ENCODE measurements around the gene GPN2.

DNA sequence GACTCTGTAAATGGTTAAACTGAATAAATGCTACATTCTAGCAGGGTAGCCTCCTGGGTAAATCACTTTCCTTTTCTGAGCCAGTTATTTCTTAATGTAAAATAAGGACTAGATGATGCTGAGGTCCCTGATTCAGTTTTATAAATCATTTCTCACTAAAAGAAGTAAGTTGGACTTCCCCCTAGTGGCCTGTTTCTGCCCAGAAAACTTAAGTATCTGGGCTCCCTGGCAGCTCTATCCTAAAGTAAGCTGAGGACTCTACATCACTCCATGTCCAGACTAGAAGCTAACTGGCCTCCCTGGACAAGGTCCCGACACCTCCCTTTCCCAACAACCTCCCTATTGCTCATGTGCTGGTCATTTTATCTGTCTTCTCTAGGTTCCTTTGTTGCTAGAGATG, 3.0 kb downstream of the GPN2 start:
- TF ChIP-seq POLR2A (IDR thresholded peaks at IDR 0.05): no peak
- TF ChIP-seq, protein P1, sequence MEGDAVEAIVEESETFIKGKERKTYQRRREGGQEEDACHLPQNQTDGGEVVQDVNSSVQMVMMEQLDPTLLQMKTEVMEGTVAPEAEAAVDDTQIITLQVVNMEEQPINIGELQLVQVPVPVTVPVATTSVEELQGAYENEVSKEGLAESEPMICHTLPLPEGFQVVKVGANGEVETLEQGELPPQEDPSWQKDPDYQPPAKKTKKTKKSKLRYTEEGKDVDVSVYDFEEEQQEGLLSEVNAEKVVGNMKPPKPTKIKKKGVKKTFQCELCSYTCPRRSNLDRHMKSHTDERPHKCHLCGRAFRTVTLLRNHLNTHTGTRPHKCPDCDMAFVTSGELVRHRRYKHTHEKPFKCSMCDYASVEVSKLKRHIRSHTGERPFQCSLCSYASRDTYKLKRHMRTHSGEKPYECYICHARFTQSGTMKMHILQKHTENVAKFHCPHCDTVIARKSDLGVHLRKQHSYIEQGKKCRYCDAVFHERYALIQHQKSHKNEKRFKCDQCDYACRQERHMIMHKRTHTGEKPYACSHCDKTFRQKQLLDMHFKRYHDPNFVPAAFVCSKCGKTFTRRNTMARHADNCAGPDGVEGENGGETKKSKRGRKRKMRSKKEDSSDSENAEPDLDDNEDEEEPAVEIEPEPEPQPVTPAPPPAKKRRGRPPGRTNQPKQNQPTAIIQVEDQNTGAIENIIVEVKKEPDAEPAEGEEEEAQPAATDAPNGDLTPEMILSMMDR (IDR thresholded peaks at IDR 0.05): peak; percentile 31 to 53 (median 36)

All from adrenal gland (tissue), 5 donors.